H1 (cell line): Measurements from ENCODE around the gene C2CD2L. TPM values are rescaled to one million over a fixed set of nuclear protein-coding genes. Genes with fewer than 3 reads are reported as not detected.
A peak's percentile ranks its signal among the peaks of the same experiment; 100 is the strongest.

ENCODE experiments used
- CTCF ChIA-PET: fragments of 300-600 bp; sonication (Branson Sonifier 250); formaldehyde crosslinking; loops from one replicate; lab custom pipeline; 2021; ENCODE audit not compliant: partially characterized antibody; lab: Charles Lee
- POLR2A ChIA-PET: fragments of 300-600 bp; sonication (Branson Sonifier 250); formaldehyde crosslinking; loops from one replicate; lab custom pipeline; 2021; ENCODE audit warnings: inconsistent platforms; ENCODE audit not compliant: partially characterized antibody; lab: Charles Lee
- DNase-seq, 2 experiments: peaks; one replicate each; pipeline versions ENCODE4 v3.0.0 to v3.0.0-alpha.2; 2010 to 2022; ENCODE audit warnings: low spot score in 2 of 2, low read depth in 1 of 2, mixed read lengths in 1 of 2
- FAIRE-seq: peaks from 2 replicates; lab custom pipeline; 2011; peaks lifted over from hg19 to GRCh38; lab: Jason Lieb, UNC
- H2AFZ ChIP-seq: 2 replicates; pipeline ENCODE4 v1.8.1; 2012; ENCODE audit warnings: low read length, inconsistent platforms
- H2AK5ac ChIP-seq: 2 replicates; pipeline ENCODE4 v1.6.1; 2013; ENCODE audit warnings: low read depth, low read length
- H2BK120ac ChIP-seq: replicated peaks from 2 replicates; pipeline ENCODE3; 2013; ENCODE audit warnings: low read depth, low read length, inconsistent platforms
- H2BK12ac ChIP-seq: 2 replicates; pipeline ENCODE4 v1.6.1; 2013; ENCODE audit warnings: low read depth, low read length
- H2BK15ac ChIP-seq: 2 replicates; pipeline ENCODE4 v1.6.1; 2013; ENCODE audit warnings: low read length
- H2BK20ac ChIP-seq: 2 replicates; pipeline ENCODE4 v1.6.1; 2013; ENCODE audit warnings: low read length
- H2BK5ac ChIP-seq: 2 replicates; pipeline ENCODE4 v1.6.1; 2013; ENCODE audit warnings: low read depth, low read length
- H3K14ac ChIP-seq: 2 replicates; pipeline ENCODE4 v1.6.1; 2013; ENCODE audit warnings: inconsistent platforms; ENCODE audit not compliant: insufficient read length
- H3K18ac ChIP-seq: 2 replicates; pipeline ENCODE4 v1.6.1; 2013; ENCODE audit warnings: low read length; ENCODE audit errors: extremely low read depth
- H3K23ac ChIP-seq: 2 replicates; pipeline ENCODE4 v1.6.1; 2013; ENCODE audit warnings: inconsistent platforms; ENCODE audit not compliant: insufficient read length
- H3K23me2 ChIP-seq: 2 replicates; pipeline ENCODE4 v1.6.1; 2013; ENCODE audit warnings: low read depth, low read length
- H3K27ac ChIP-seq: 2 replicates; pipeline ENCODE4 v1.6.1; 2011; ENCODE audit warnings: low read depth, low read length, inconsistent platforms
- H3K27me3 ChIP-seq, 4 experiments: replicated peaks in 1 of 4; 1 replicate in 1 of 4; 2 replicates in 3 of 4; pipeline versions ENCODE4 v1.6.1 to v1.8.1; 2011 to 2013; ENCODE audit warnings: low read length in 3 of 4, mild to moderate bottlenecking in 3 of 4, inconsistent platforms in 2 of 4, mixed read lengths in 2 of 4, moderate library complexity in 1 of 4; ENCODE audit not compliant: control insufficient read depth in 3 of 4, insufficient read depth in 3 of 4; ENCODE audit errors: extremely low read depth in 1 of 4
- H3K36me3 ChIP-seq, 4 experiments: 2 replicates each; pipeline versions ENCODE4 v1.6.1 to v1.8.1; 2011 to 2013; ENCODE audit warnings: mild to moderate bottlenecking in 4 of 4, low read length in 3 of 4, moderate library complexity in 2 of 4, control low read depth in 1 of 4, inconsistent platforms in 1 of 4; ENCODE audit not compliant: insufficient read depth in 4 of 4, control insufficient read depth in 2 of 4
- H3K4ac ChIP-seq: replicated peaks from 2 replicates; pipeline ENCODE3; 2013; ENCODE audit warnings: low read length, low read depth, mixed read lengths, inconsistent platforms; ENCODE audit not compliant: insufficient read length
- H3K4me1 ChIP-seq, 4 experiments: replicated peaks in 1 of 4; 1 replicate in 1 of 4; 2 replicates in 3 of 4; pipeline versions ENCODE4 v1.6.1 to v1.8.1; 2011 to 2013; ENCODE audit warnings: low read length in 3 of 4, inconsistent platforms in 2 of 4, mixed read lengths in 1 of 4; ENCODE audit not compliant: insufficient read depth in 4 of 4, control insufficient read depth in 3 of 4
- H3K4me2 ChIP-seq, 2 experiments: 2 replicates each; pipeline versions ENCODE4 v1.6.1 to v1.8.1; 2011 to 2013; ENCODE audit warnings: low read depth in 2 of 2, low read length in 2 of 2, control low read depth in 1 of 2, inconsistent platforms in 1 of 2, mild to moderate bottlenecking in 1 of 2; ENCODE audit not compliant: insufficient read depth in 1 of 2
- H3K4me3 ChIP-seq, 4 experiments: fragments of 200-600, 300-600 bp in 1 of 4; sonication (generic), shearing (Covaris generic), sonication (Bioruptor Twin) in 1 of 4; 2 replicates each; pipeline versions ENCODE4 v1.5.1 to v1.8.1; 2011 to 2016; ENCODE audit warnings: low read length in 4 of 4, low read depth in 3 of 4, control low read depth in 2 of 4, inconsistent platforms in 2 of 4, mild to moderate bottlenecking in 2 of 4, mixed read lengths in 1 of 4, moderate library complexity in 1 of 4; ENCODE audit not compliant: insufficient read depth in 2 of 4; ENCODE audit errors: extremely low read depth in 1 of 4
- H3K56ac ChIP-seq: replicated peaks from 2 replicates; pipeline ENCODE3; 2013; ENCODE audit warnings: low read depth, mild to moderate bottlenecking, mixed read lengths, low read length, inconsistent platforms; ENCODE audit not compliant: insufficient read length
- H3K79me1 ChIP-seq: 2 replicates; pipeline ENCODE4 v1.6.1; 2013; ENCODE audit warnings: low read depth, low read length, control low read depth
- H3K79me2 ChIP-seq, 2 experiments: 2 replicates each; pipeline versions ENCODE4 v1.6.1 to v1.8.1; 2012 to 2013; ENCODE audit warnings: low read length in 2 of 2, mild to moderate bottlenecking in 2 of 2, inconsistent platforms in 1 of 2; ENCODE audit not compliant: insufficient read depth in 2 of 2, control insufficient read depth in 1 of 2
- H3K9ac ChIP-seq, 4 experiments: replicated peaks in 1 of 4; 1 replicate in 1 of 4; 2 replicates in 3 of 4; pipeline versions ENCODE4 v1.6.1 to v1.8.1; 2011 to 2013; ENCODE audit warnings: low read depth in 3 of 4, low read length in 3 of 4, control low read depth in 2 of 4, mild to moderate bottlenecking in 2 of 4, moderate library complexity in 2 of 4, inconsistent platforms in 1 of 4; ENCODE audit errors: extremely low read depth in 1 of 4
- H3K9me3 ChIP-seq, 2 experiments: 2 replicates each; pipeline versions ENCODE4 v1.6.1 to v1.8.1; 2012 to 2013; ENCODE audit warnings: mild to moderate bottlenecking in 2 of 2, moderate library complexity in 2 of 2, control low read depth in 1 of 2, inconsistent platforms in 1 of 2, low read depth in 1 of 2, low read length in 1 of 2, mixed read lengths in 1 of 2; ENCODE audit not compliant: insufficient read depth in 2 of 2
- H4K20me1 ChIP-seq, 2 experiments: replicated peaks in 1 of 2; 2 replicates each; pipeline versions ENCODE3 to v1.8.1; 2011 to 2013; ENCODE audit warnings: inconsistent platforms in 2 of 2, low read length in 2 of 2, mild to moderate bottlenecking in 1 of 2; ENCODE audit not compliant: insufficient read depth in 2 of 2, control insufficient read depth in 1 of 2
- H4K5ac ChIP-seq: 2 replicates; pipeline ENCODE4 v1.6.1; 2013; ENCODE audit warnings: low read length, low read depth, mixed read lengths, inconsistent platforms; ENCODE audit not compliant: insufficient read length
- H4K8ac ChIP-seq: 2 replicates; pipeline ENCODE4 v1.8.0; 2013; ENCODE audit warnings: mild to moderate bottlenecking, moderate library complexity, low read length, inconsistent platforms; ENCODE audit not compliant: insufficient read depth; ENCODE audit errors: extremely low read depth
- H4K91ac ChIP-seq: replicated peaks from 2 replicates; pipeline ENCODE3; 2013; ENCODE audit warnings: low read length, mixed read lengths, inconsistent platforms; ENCODE audit not compliant: insufficient read length
- ATF2 ChIP-seq: IDR thresholded peaks from 2 replicates; pipeline ENCODE4 v1.6.1; 2012; ENCODE audit warnings: low read length, inconsistent platforms
- MAFK ChIP-seq: IDR thresholded peaks from 2 replicates; pipeline ENCODE4 v1.6.1; 2012; ENCODE audit warnings: low read depth, mild to moderate bottlenecking, improper control_type of control experiment, low read length
- RBBP5 ChIP-seq: IDR thresholded peaks from 2 replicates; pipeline ENCODE4 v1.7.1; 2012; ENCODE audit warnings: low read depth, mild to moderate bottlenecking, inconsistent platforms, low read length, moderate library complexity, borderline replicate concordance
- ZNF274 ChIP-seq: IDR thresholded peaks from 2 replicates; pipeline ENCODE4 v1.7.0; 2012; ENCODE audit warnings: low read length, borderline replicate concordance; ENCODE audit errors: extremely low read depth
- WGBS, 2 experiments: shearing (Covaris generic) in 1 of 2; methylation state at CpG; one replicate each; pipeline versions ENCODE4 v1.1.6 to v1.1.7; 2013 to 2015; ENCODE audit warnings: low lambda C conversion rate in 2 of 2, mixed read lengths in 2 of 2, inconsistent platforms in 1 of 2, low coverage in 1 of 2, missing lambda C conversion rate in 1 of 2; ENCODE audit not compliant: insufficient replicate concordance in 2 of 2, insufficient coverage in 1 of 2, insufficient read length in 1 of 2; ENCODE audit errors: extremely low coverage in 1 of 2, missing lambda C conversion rate in 1 of 2; 5-methylcytosine and 5-hydroxymethylcytosine counted together
- polyA plus RNA-seq, 7 experiments: library from polyadenylated mRNA; depleted of rRNA in 3 of 7; stranded (reverse) in 5 of 7; unstranded in 2 of 7; fragments of >200 nt in 5 of 7; fragments of 200-250 nt in 2 of 7; gene quantifications; 1 replicate in 5 of 7; 2 replicates in 1 of 7; 4 replicates in 1 of 7; pipeline versions ENCODE4 v1.2.1 to v1.2.3, GENCODE V29; 2011 to 2013; ENCODE audit warnings: missing spikeins in 2 of 7, mixed read lengths in 2 of 7
- total RNA-seq: library from RNA; stranded (reverse); fragmentation: NEBNext Ultra II Directional; extraction: Animal tissue kit (Norgen Biotek cat#: 25700); gene quantifications from 2 replicates; pipeline ENCODE4 v1.2.1, GENCODE V29; 2021

Gene C2CD2L
- total and polyA plus RNA-seq, 2 of the 8 experiments (the other 6 are each of a cell fraction or from before 2014, with no cell fraction given) = 2.5 to 4.0 TPM

- H2BK20ac ChIP-seq = no peak overlapping the region
- no peak overlapping the region for H3K56ac ChIP-seq
- no peak for DNase-seq
- no peaks in the 10 kb centered on the region for H3K79me2 ChIP-seq
- no peak overlapping the region for H3K27ac ChIP-seq
- FAIRE-seq = no peak
- H2BK15ac ChIP-seq = peak overlapping the region; percentile 18; the same call in 1 of the 2 replicates
- H4K5ac ChIP-seq = no peak overlapping the region
- no peak overlapping the region for H2AK5ac ChIP-seq
- H3K4ac ChIP-seq = no peak overlapping the region
- H4K91ac ChIP-seq = no peak overlapping the region
- WGBS, 2 experiments = 92 to 100% methylated on average over 3 to 4 of the region's 4 CpGs
- H4K20me1 ChIP-seq = no peaks in the 10 kb centered on the region
- CTCF ChIA-PET = interaction anchor here (0.8 to 23.6 kb wide), 12 partner anchors 9 to 187 kb away, joined by 3 to 389 read pairs (median 12); partner anchors contain the start of genes C1QTNF5, CBL, NHERF4 and NLRX1
- no peaks in the 10 kb centered on the region for H3K79me1 ChIP-seq
- H3K18ac ChIP-seq = no peak overlapping the region
- peaks cover 16 to 36% (median 29%) of the 10 kb centered on the region in 4 experiments for H3K27me3 ChIP-seq
- no peaks in the 10 kb centered on the region for H3K36me3 ChIP-seq
- H2BK12ac ChIP-seq = no peak overlapping the region
- no peak overlapping the region for H3K4me3 ChIP-seq
- POLR2A ChIA-PET = interaction anchor here (1.0 to 7.7 kb wide), 4 partner anchors 16 to 68 kb away, joined by 3 to 58 read pairs (median 4); partner anchors contain the start of genes HMBS and NLRX1
- H2BK120ac ChIP-seq = no peak overlapping the region
- peaks cover 12% of the 10 kb centered on the region; the same call in 1 of the 2 replicates for H3K23me2 ChIP-seq
- H2BK5ac ChIP-seq = peak overlapping the region; percentile 56; the same call in 1 of the 2 replicates
- no peak overlapping the region for H3K23ac ChIP-seq
- peaks cover 5 to 16% (median 11%) of the 10 kb centered on the region in 4 experiments for H3K4me1 ChIP-seq
- H3K9ac ChIP-seq = no peak overlapping the region
- no peak overlapping the region for H4K8ac ChIP-seq
- H3K14ac ChIP-seq = no peak overlapping the region
- H3K9me3 ChIP-seq = no peaks in the 10 kb centered on the region
- H2AFZ ChIP-seq = no peak overlapping the region
- H3K4me2 ChIP-seq = no peak overlapping the region
- TF ChIP-seq ZNF274 = no peak
- no peak for TF ChIP-seq ATF2
- no peak for TF ChIP-seq MAFK
- no peak for TF ChIP-seq RBBP5
These were observed 45.5 kb downstream of the C2CD2L start for GRCh38 chr11:119152604-119153003.
